K562 (cell line): ENCODE results near the gene KRTAP3-3. TPM values are rescaled to one million over a fixed set of nuclear protein-coding genes. Genes with fewer than 3 reads are reported as not detected.

ENCODE experiments used
- ATAC-seq: fragments of 200-7000 bp; cut with Tn5 transposase; 3 replicates; pipeline ENCODE4 v1.9.1; 2020; ENCODE audit warnings: moderate library complexity
- BruUV-seq: library from RNA; stranded (reverse); fragments of 400-500 nt; replicated peaks from 2 replicates; lab custom pipeline; 2021; lab: Mats Ljungman, UMichigan
- CTCF ChIA-PET: fragments of 300-600 bp; formaldehyde crosslinking; extraction: SDS; loops from one replicate; lab custom pipeline; 2021; ENCODE audit warnings: low intra/inter-chr PET ratio; lab: Yijun Ruan, JAX
- POLR2A ChIA-PET: fragments of 300-600, 350-650 bp; sonication (Branson Sonifier 250); formaldehyde crosslinking; extraction: SDS; loops from one replicate; lab custom pipeline; 2021; ENCODE audit warnings: antibody characterized with exemption, inconsistent platforms; lab: Yijun Ruan, JAX
- DNase-seq, 4 experiments: peaks; one replicate each; pipeline versions ENCODE4 v3.0.0 to v3.0.0-alpha.2; 2011 to 2018; ENCODE audit warnings: low spot score in 3 of 4, mixed read lengths in 3 of 4; ENCODE audit errors: extremely low read depth in 1 of 4
- FAIRE-seq: peaks from 2 replicates; lab custom pipeline; 2011; peaks lifted over from hg19 to GRCh38; lab: Jason Lieb, UNC
- H2AFZ ChIP-seq: 2 replicates; pipeline ENCODE4 v1.6.0; 2011; ENCODE audit warnings: low read depth, low read length, control low read depth, inconsistent platforms
- H3K27ac ChIP-seq: fragments of 200-600 bp; 3 replicates; pipeline ENCODE4 v1.8.0; 2011; ENCODE audit warnings: low read depth, mild to moderate bottlenecking, control low read depth, inconsistent platforms, low read length, moderate library complexity, mixed read lengths; ENCODE audit errors: extremely low read depth
- H3K27me3 ChIP-seq, 2 experiments: fragments of 300-600 bp in 1 of 2; 2 replicates in 1 of 2; 3 replicates in 1 of 2; pipeline versions ENCODE4 v1.6.0 to v1.8.0; 2011; ENCODE audit warnings: inconsistent platforms in 2 of 2, low read length in 2 of 2, mild to moderate bottlenecking in 1 of 2, mixed read lengths in 1 of 2, moderate library complexity in 1 of 2; ENCODE audit not compliant: control insufficient read depth in 2 of 2, insufficient read depth in 2 of 2
- H3K36me3 ChIP-seq: fragments of 300-600 bp; 3 replicates; pipeline ENCODE4 v1.8.0; 2011; ENCODE audit warnings: mild to moderate bottlenecking, low read length, inconsistent platforms; ENCODE audit not compliant: control insufficient read depth, insufficient read depth
- H3K4me1 ChIP-seq, 2 experiments: fragments of 200-600 bp in 1 of 2; replicated peaks in 1 of 2; 2 replicates in 1 of 2; 3 replicates in 1 of 2; pipeline versions ENCODE4 v1.5.1 to v1.8.0; 2011; ENCODE audit warnings: inconsistent platforms in 2 of 2, low read length in 2 of 2, mild to moderate bottlenecking in 1 of 2, mixed read lengths in 1 of 2, moderate library complexity in 1 of 2; ENCODE audit not compliant: control insufficient read depth in 2 of 2, insufficient read depth in 2 of 2
- H3K4me2 ChIP-seq: 2 replicates; pipeline ENCODE4 v1.6.1; 2011; ENCODE audit warnings: low read length, control low read depth, inconsistent platforms, mixed read lengths; ENCODE audit not compliant: insufficient read depth
- H3K4me3 ChIP-seq: fragments of 200-600 bp; sonication (generic), shearing (Covaris generic); 2 replicates; pipeline ENCODE4 v1.5.1; 2016; ENCODE audit warnings: control low read depth, inconsistent platforms
- H3K79me2 ChIP-seq: fragments of 200-600 bp; 3 replicates; pipeline ENCODE4 v1.8.0; 2011; ENCODE audit warnings: low read length, inconsistent platforms; ENCODE audit not compliant: control insufficient read depth, insufficient read depth
- H3K9ac ChIP-seq, 2 experiments: 2 replicates each; pipeline versions ENCODE4 v1.6.0 to v1.6.1; 2011; ENCODE audit warnings: low read depth in 2 of 2, low read length in 2 of 2, control low read depth in 1 of 2, inconsistent platforms in 1 of 2, mild to moderate bottlenecking in 1 of 2, mixed read lengths in 1 of 2; ENCODE audit not compliant: insufficient read depth in 1 of 2
- H3K9me1 ChIP-seq: one replicate; pipeline ENCODE4 v1.6.0; 2011; ENCODE audit warnings: inconsistent platforms, mild to moderate bottlenecking, low read length, moderate library complexity; ENCODE audit not compliant: control insufficient read depth, insufficient read depth
- H3K9me3 ChIP-seq: replicated peaks from 2 replicates; pipeline ENCODE4 v1.5.1; 2011; ENCODE audit warnings: low read depth, low read length, inconsistent platforms; ENCODE audit not compliant: control insufficient read depth, insufficient read depth
- H4K20me1 ChIP-seq: replicated peaks from 2 replicates; pipeline ENCODE4 v1.6.1; 2011; ENCODE audit warnings: low read length, inconsistent platforms, mixed read lengths; ENCODE audit not compliant: control insufficient read depth, insufficient read depth
- ETV5 ChIP-seq: sonication (generic); formaldehyde crosslinking; IDR thresholded peaks from 2 replicates; pipeline ENCODE4 v1.4.0; 2020; ENCODE audit warnings: low read depth, mild to moderate bottlenecking, missing genetic modification reagents
- NR3C1 ChIP-seq: sonication (generic); formaldehyde crosslinking; IDR thresholded peaks from 2 replicates; pipeline ENCODE4 v1.8.1; 2022; ENCODE audit warnings: missing genetic modification reagents
- NR4A1 ChIP-seq, 2 experiments: fragments of 250-450 bp in 1 of 2; fragments of 450-650 bp in 1 of 2; sonication (Bioruptor Pico) in 1 of 2; IDR thresholded peaks; 2 replicates each; pipeline versions ENCODE4 v1.4.0 to v1.6.1; 2016 to 2020; ENCODE audit warnings: mild to moderate bottlenecking in 2 of 2, missing compliant biosample characterization in 1 of 2, missing genetic modification characterization in 1 of 2, moderate library complexity in 1 of 2
- PATZ1 ChIP-seq: fragments of 250-450 bp; sonication (Bioruptor Pico); IDR thresholded peaks from 2 replicates; pipeline ENCODE4 v1.5.0; 2020; ENCODE audit warnings: mild to moderate bottlenecking, borderline replicate concordance
- PHB ChIP-seq: fragments of 250-450 bp; sonication (Bioruptor Pico); IDR thresholded peaks from 2 replicates; pipeline ENCODE4 v1.5.0; 2021
- PHF21A ChIP-seq: fragments of 450-650 bp; IDR thresholded peaks from 2 replicates; pipeline ENCODE4 v1.6.1; 2017; ENCODE audit warnings: low read depth, borderline replicate concordance
- RBFOX2 ChIP-seq: fragments of 200-400 bp; formaldehyde crosslinking; IDR thresholded peaks from 2 replicates; pipeline ENCODE4 v1.6.1; 2017; ENCODE audit warnings: low read depth, mild to moderate bottlenecking, low read length, moderate library complexity
- RNF2 ChIP-seq: sonication (generic); IDR thresholded peaks from 2 replicates; pipeline ENCODE4 v1.6.1; 2016
- WGBS: fragments of 100-300 bp; shearing (Covaris generic); methylation state at CpG from one replicate; pipeline ENCODE4 v1.1.6; 2016; ENCODE audit warnings: low coverage, mixed read lengths; ENCODE audit not compliant: insufficient coverage; ENCODE audit errors: missing lambda C conversion rate; 5-methylcytosine and 5-hydroxymethylcytosine counted together
- in situ Hi-C: fragments of 300-500 bp; cut with MboI; formaldehyde crosslinking; loops from 4 replicates; pipeline ENCODE4 v1.15.0; 2018; ENCODE audit warnings: inconsistent platforms, mixed read lengths
- intact Hi-C: fragments of 100-400 bp; cut with micrococcal nuclease; formaldehyde crosslinking; loops from 2 replicates; pipeline ENCODE4 v1.14.2; 2022
- polyA plus RNA-seq, 8 experiments: library from polyadenylated mRNA; depleted of rRNA in 4 of 8; stranded (reverse) in 5 of 8; unstranded in 3 of 8; fragments of >200 nt; fragmentation: Nextera tagmentation in 2 of 8; fragmentation: Illumina TruSeq in 1 of 8; extraction: Ambion mirVana in 2 of 8; extraction: Trizol in 1 of 8; gene quantifications; 2 replicates each; pipeline versions ENCODE4 v1.2.1 to v1.2.3, GENCODE V29; 2011 to 2014; ENCODE audit warnings: inconsistent platforms in 1 of 8, missing spikeins in 1 of 8
- total RNA-seq, 7 experiments: library from RNA; depleted of rRNA in 6 of 7; stranded (reverse); fragments of >200 nt in 6 of 7; fragmentation: Illumina TruSeq in 2 of 7; extraction: Trizol in 2 of 7; gene quantifications; 2 replicates each; pipeline versions ENCODE4 v1.2.1 to v1.2.3, GENCODE V29; 2011 to 2021; ENCODE audit warnings: low replicate concordance in 1 of 7
- TF ChIP-seq, protein P1 (sequence below): fragments of 250-450 bp; sonication (Bioruptor Pico); IDR thresholded peaks from 2 replicates; pipeline ENCODE4 v1.4.0; 2020; ENCODE audit warnings: mild to moderate bottlenecking, moderate library complexity
- TF ChIP-seq, protein P2 (sequence below): conservative IDR thresholded peaks from 2 replicates; pipeline ENCODE4 v1.6.1; 2011; ENCODE audit warnings: low read depth, mild to moderate bottlenecking, low read length; ENCODE audit not compliant: control insufficient read depth

Gene KRTAP3-3
- total and polyA plus RNA-seq, 9 of the 15 experiments (the other 6 are each of a cell fraction or from before 2014, with no cell fraction given), result not detected

DNA sequence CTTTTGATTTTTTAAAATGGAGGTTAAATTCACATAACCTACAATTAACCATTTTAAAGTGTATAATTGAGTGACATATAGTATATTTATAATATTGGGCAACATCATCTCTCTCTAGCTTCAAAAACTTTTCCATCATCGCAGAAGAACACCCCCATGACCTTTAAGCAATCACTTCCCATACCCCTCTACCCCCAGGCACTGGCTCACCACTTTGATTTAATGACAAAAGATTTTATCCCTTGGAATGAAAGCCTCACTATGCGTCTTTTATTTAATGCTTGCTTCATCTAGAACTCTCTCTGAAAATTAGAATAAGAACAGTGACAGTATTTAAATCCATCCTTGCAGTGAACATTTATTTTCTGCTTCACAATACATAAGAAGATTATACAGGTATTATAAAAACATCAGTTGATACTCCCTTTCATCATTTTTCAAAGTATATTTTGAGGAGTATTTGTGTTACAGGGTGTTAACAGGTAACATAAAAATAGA, 43.9 kb upstream of the KRTAP3-3 start:
- ChIA-PET POLR2A (interaction anchor here (0.9 to 1.5 kb wide), 2 partner anchors 9 to 34 kb away, joined by 3 read pairs; no protein-coding TSS in a partner anchor), CTCF (no interaction called here)
- no peak overlapping the region for H3K4me2 ChIP-seq
- H3K4me3 ChIP-seq, result no peak overlapping the region
- H3K27me3 ChIP-seq, result peaks cover 0 to 6% of the 10 kb centered on the region in 2 experiments; a peak in 1 of 5 replicates
- intact Hi-C loops, result no loop called here
- TF ChIP-seq NR3C1 (CRISPR knock-in tag), result no peak
- no peak for TF ChIP-seq PHF21A
- TF ChIP-seq, protein P1, sequence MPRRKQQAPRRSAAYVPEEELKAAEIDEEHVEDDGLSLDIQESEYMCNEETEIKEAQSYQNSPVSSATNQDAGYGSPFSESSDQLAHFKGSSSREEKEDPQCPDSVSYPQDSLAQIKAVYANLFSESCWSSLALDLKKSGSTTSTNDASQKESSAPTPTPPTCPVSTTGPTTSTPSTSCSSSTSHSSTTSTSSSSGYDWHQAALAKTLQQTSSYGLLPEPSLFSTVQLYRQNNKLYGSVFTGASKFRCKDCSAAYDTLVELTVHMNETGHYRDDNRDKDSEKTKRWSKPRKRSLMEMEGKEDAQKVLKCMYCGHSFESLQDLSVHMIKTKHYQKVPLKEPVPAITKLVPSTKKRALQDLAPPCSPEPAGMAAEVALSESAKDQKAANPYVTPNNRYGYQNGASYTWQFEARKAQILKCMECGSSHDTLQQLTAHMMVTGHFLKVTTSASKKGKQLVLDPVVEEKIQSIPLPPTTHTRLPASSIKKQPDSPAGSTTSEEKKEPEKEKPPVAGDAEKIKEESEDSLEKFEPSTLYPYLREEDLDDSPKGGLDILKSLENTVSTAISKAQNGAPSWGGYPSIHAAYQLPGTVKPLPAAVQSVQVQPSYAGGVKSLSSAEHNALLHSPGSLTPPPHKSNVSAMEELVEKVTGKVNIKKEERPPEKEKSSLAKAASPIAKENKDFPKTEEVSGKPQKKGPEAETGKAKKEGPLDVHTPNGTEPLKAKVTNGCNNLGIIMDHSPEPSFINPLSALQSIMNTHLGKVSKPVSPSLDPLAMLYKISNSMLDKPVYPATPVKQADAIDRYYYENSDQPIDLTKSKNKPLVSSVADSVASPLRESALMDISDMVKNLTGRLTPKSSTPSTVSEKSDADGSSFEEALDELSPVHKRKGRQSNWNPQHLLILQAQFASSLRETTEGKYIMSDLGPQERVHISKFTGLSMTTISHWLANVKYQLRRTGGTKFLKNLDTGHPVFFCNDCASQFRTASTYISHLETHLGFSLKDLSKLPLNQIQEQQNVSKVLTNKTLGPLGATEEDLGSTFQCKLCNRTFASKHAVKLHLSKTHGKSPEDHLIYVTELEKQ (CRISPR knock-in tag), result no peak
- TF ChIP-seq PHB (CRISPR knock-in tag), result no peak
- no peak for TF ChIP-seq RNF2
- no peak for TF ChIP-seq NR4A1 (CRISPR knock-in tag; IDR thresholded peaks at IDR 0.05)
- TF ChIP-seq NR4A1 (tag; IDR thresholded peaks at IDR 0.05), result no peak
- no peak for TF ChIP-seq ETV5 (CRISPR knock-in tag)
- TF ChIP-seq, protein P2, sequence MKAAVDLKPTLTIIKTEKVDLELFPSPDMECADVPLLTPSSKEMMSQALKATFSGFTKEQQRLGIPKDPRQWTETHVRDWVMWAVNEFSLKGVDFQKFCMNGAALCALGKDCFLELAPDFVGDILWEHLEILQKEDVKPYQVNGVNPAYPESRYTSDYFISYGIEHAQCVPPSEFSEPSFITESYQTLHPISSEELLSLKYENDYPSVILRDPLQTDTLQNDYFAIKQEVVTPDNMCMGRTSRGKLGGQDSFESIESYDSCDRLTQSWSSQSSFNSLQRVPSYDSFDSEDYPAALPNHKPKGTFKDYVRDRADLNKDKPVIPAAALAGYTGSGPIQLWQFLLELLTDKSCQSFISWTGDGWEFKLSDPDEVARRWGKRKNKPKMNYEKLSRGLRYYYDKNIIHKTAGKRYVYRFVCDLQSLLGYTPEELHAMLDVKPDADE, result no peak
- no peak for TF ChIP-seq RBFOX2
- no peak for TF ChIP-seq PATZ1 (CRISPR knock-in tag)
- no peaks in the 10 kb centered on the region for H4K20me1 ChIP-seq
- BruUV-seq, result no TSS peak
- no peaks in the 10 kb centered on the region; the same call in 1 of the 2 replicates for H3K9me3 ChIP-seq
- H3K27ac ChIP-seq, result no peak overlapping the region
- in situ Hi-C loops, result no loop called here
- H2AFZ ChIP-seq, result no peak overlapping the region
- 3% methylated on average over 2 of the region's 2 CpGs for WGBS
- H3K36me3 ChIP-seq, result no peaks in the 10 kb centered on the region
- no peaks in the 10 kb centered on the region for H3K79me2 ChIP-seq
- H3K9me1 ChIP-seq, result no peaks in the 10 kb centered on the region
- ATAC-seq (no peak), FAIRE-seq (no peak), DNase-seq (no peak)
- no peak overlapping the region for H3K9ac ChIP-seq
- H3K4me1 ChIP-seq, result no peaks in the 10 kb centered on the region
